Measurements from ENCODE around the gene SLC39A13.

Gene SLC39A13

DNA sequence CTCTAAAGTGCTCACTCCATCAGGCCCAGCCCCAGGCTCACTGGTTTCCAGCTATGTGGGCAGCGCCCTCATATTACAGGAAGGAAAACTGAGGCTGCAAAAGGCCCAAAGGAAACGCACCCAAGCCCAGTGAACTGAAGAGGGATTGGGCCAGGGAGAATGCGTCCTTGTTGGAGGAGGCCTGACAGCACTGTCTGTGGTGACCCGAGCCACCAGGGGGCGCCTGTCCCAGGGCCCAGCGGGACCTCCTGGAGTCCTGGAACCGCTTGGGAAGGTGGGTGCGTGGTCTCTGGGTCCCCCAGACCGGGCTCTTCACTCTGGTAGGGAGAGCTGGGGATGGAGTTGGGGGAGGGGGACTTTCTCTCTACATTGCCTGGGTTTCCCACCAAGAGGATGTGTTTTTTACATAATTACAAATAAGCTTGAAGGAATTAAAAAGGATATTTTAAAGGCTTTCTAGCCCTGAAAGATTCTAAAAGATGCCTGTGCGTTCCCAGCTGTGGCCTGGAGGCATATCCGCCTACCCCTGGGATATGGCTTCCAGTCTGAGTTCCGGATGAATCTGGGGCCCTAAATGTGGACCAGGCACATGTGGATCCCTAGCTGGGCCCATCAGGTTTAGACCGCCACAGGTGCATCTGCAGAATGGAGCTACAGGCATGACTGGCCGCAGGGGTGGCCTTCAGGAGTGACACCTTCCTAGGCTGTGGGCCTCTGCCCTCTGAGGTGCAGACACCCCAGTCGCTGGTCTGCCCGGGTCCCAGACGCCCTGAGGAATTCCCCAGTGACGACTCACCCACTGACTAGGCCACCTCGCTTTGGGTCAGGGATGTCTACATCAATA lies 34.3 kb upstream of the SLC39A13 start:
- no peak overlapping the region for H2AFZ ChIP-seq (ENCODE audit: low read depth, low read length, severe bottlenecking)
- H3K27me3 ChIP-seq (ENCODE audit: low read length), result no peaks in the 10 kb centered on the region
- no peak overlapping the region for H3K4me2 ChIP-seq (ENCODE audit: low read depth, low read length, poor library complexity, severe bottlenecking)
- H3K9me3 ChIP-seq (ENCODE audit: insufficient read depth, low read length), result no peaks in the 10 kb centered on the region
- no peaks in the 10 kb centered on the region for H4K20me1 ChIP-seq (ENCODE audit: low read depth, low read length)
- H3F3A ChIP-seq (ENCODE audit: insufficient read depth), result no peaks in the 10 kb centered on the region
- H3K27ac ChIP-seq (ENCODE audit: low read depth, low read length), result peak overlapping the region; percentile 18; the same call in 1 of the 2 replicates
- peaks cover 48% of the 10 kb centered on the region for H3K79me2 ChIP-seq (ENCODE audit: insufficient read depth, low read length)
- H3K9me2 ChIP-seq (replicated peaks; ENCODE audit: insufficient read depth, low read length), result no peaks in the 10 kb centered on the region
- TF ChIP-seq EZH2phosphoT487 (conservative IDR thresholded peaks at IDR 0.05; ENCODE audit: low read length), result no peak
- TF ChIP-seq CTCF (IDR thresholded peaks at IDR 0.05; ENCODE audit: insufficient read depth, low read length, poor library complexity, severe bottlenecking), result peak; percentile 94
- no peak overlapping the region for H3K4me3 ChIP-seq (ENCODE audit: insufficient read depth, low read length, poor library complexity, severe bottlenecking)
- no peak overlapping the region for H3K9ac ChIP-seq (ENCODE audit: low read length)
- no peaks in the 10 kb centered on the region for H3K36me3 ChIP-seq (ENCODE audit: low read length)

- H3K27ac ChIP-seq (ENCODE audit: low read depth, low read length), result peak overlapping the region; percentile 18; the same call in 1 of the 2 replicates
- no peaks in the 10 kb centered on the region for H3K36me3 ChIP-seq (ENCODE audit: low read length)
- no peak overlapping the region for H2AFZ ChIP-seq (ENCODE audit: low read depth, low read length, severe bottlenecking)
- no peaks in the 10 kb centered on the region for H3K27me3 ChIP-seq (ENCODE audit: low read length)
- no peaks in the 10 kb centered on the region for H4K20me1 ChIP-seq (ENCODE audit: low read depth, low read length)
- no peak for TF ChIP-seq CTCF (IDR thresholded peaks at IDR 0.05; ENCODE audit: insufficient read depth, low read length, poor library complexity, severe bottlenecking)
- no peak for TF ChIP-seq EZH2phosphoT487 (conservative IDR thresholded peaks at IDR 0.05; ENCODE audit: low read length)
- H3F3A ChIP-seq (ENCODE audit: insufficient read depth), result no peaks in the 10 kb centered on the region
- H3K9me2 ChIP-seq (replicated peaks; ENCODE audit: insufficient read depth, low read length), result no peaks in the 10 kb centered on the region
- no peak overlapping the region for H3K9ac ChIP-seq (ENCODE audit: low read length)
- H3K79me2 ChIP-seq (ENCODE audit: insufficient read depth, low read length), result peaks cover 42% of the 10 kb centered on the region
- H3K9me3 ChIP-seq (ENCODE audit: insufficient read depth, low read length), result no peaks in the 10 kb centered on the region
- H3K4me2 ChIP-seq (ENCODE audit: low read depth, low read length, poor library complexity, severe bottlenecking), result no peak overlapping the region
- H3K4me3 ChIP-seq (ENCODE audit: insufficient read depth, low read length, poor library complexity, severe bottlenecking), result no peak overlapping the region
These were observed 33.7 kb upstream of the SLC39A13 start for GRCh38 chr11:47374720-47375019.

- Histone ChIP-seq H4K20me1 (ENCODE audit: low read depth, low read length) (no peaks in the 10 kb centered on the region), H2AFZ (ENCODE audit: low read depth, low read length, severe bottlenecking) (no peak overlapping the region), H3F3A (ENCODE audit: insufficient read depth) (no peaks in the 10 kb centered on the region), H3K9me3 (ENCODE audit: insufficient read depth, low read length) (no peaks in the 10 kb centered on the region), H3K9me2 (replicated peaks; ENCODE audit: insufficient read depth, low read length) (no peaks in the 10 kb centered on the region), H3K79me2 (ENCODE audit: insufficient read depth, low read length) (peaks cover 40% of the 10 kb centered on the region), H3K27me3 (ENCODE audit: low read length) (no peaks in the 10 kb centered on the region), H3K4me3 (ENCODE audit: insufficient read depth, low read length, poor library complexity, severe bottlenecking) (no peak overlapping the region), H3K27ac (ENCODE audit: low read depth, low read length) (no peak overlapping the region), H3K4me2 (ENCODE audit: low read depth, low read length, poor library complexity, severe bottlenecking) (no peak overlapping the region), H3K36me3 (ENCODE audit: low read length) (no peaks in the 10 kb centered on the region), H3K9ac (ENCODE audit: low read length) (no peak overlapping the region)
- TF ChIP-seq CTCF (IDR thresholded peaks at IDR 0.05; ENCODE audit: insufficient read depth, low read length, poor library complexity, severe bottlenecking) (no peak), EZH2phosphoT487 (conservative IDR thresholded peaks at IDR 0.05; ENCODE audit: low read length) (no peak)
These were observed 33.4 kb upstream of the SLC39A13 start for GRCh38 chr11:47375020-47375419.

All from SU-DHL-6 (cell line).